Mesodermal cell (in vitro differentiated cells): ENCODE results near the gene LRBA.
"Not testable (repeated sequence)": the region's sequence is repeated elsewhere in the genome, so short reads cannot be mapped to it uniquely, and the experiment has no call there.

Source experiments
- H3K27ac ChIP-seq: 2 replicates; pipeline ENCODE4 v1.7.0; 2013; ENCODE audit warnings: mild to moderate bottlenecking, low read depth, low read length, moderate library complexity; ENCODE audit not compliant: severe bottlenecking
- H3K36me3 ChIP-seq: 2 replicates; pipeline ENCODE4 v1.7.1; 2013; ENCODE audit warnings: mild to moderate bottlenecking, low read length, moderate library complexity; ENCODE audit not compliant: control insufficient read depth, insufficient read depth
- H3K4me1 ChIP-seq: one replicate; pipeline ENCODE4 v1.7.1; 2013; ENCODE audit warnings: mild to moderate bottlenecking, low read length; ENCODE audit not compliant: insufficient read depth, control insufficient read depth, poor library complexity, severe bottlenecking
- H3K4me3 ChIP-seq: 2 replicates; pipeline ENCODE4 v1.7.0; 2013; ENCODE audit warnings: low read length, control low read depth, mild to moderate bottlenecking; ENCODE audit not compliant: insufficient read depth, poor library complexity, severe bottlenecking; ENCODE audit errors: extremely low read depth
- H3K9me3 ChIP-seq: 2 replicates; pipeline ENCODE4 v1.7.1; 2013; ENCODE audit warnings: mild to moderate bottlenecking, low read length, moderate library complexity; ENCODE audit not compliant: control insufficient read depth
- WGBS, 2 experiments: methylation state at CpG; one replicate each; pipeline ENCODE4 v1.1.5; 2013; ENCODE audit warnings: missing lambda C conversion rate in 2 of 2; ENCODE audit not compliant: insufficient coverage in 2 of 2; 5-methylcytosine and 5-hydroxymethylcytosine counted together

LRBA gene

GRCh38 chr4:150402871-150403272 lies 612.2 kb downstream of the LRBA start:
- H3K36me3 ChIP-seq: no peaks in the 10 kb centered on the region
- no peaks in the 10 kb centered on the region for H3K4me1 ChIP-seq
- no peak overlapping the region for H3K27ac ChIP-seq
- H3K4me3 ChIP-seq: no peak overlapping the region
- H3K9me3 ChIP-seq: no peaks in the 10 kb centered on the region
- 80 to 85% methylated on average over 2 to 4 of the region's 5 CpGs for WGBS, 2 experiments

GRCh38 chr4:150401083-150401687 lies 613.9 kb downstream of the LRBA start:
- Histone ChIP-seq H3K27ac (no peak overlapping the region), H3K9me3 (no peaks in the 10 kb centered on the region), H3K4me1 (no peaks in the 10 kb centered on the region), H3K36me3 (no peaks in the 10 kb centered on the region), H3K4me3 (no peak overlapping the region)
- 86 to 100% methylated on average over 4 to 5 of the region's 7 CpGs for WGBS, 2 experiments

DNA sequence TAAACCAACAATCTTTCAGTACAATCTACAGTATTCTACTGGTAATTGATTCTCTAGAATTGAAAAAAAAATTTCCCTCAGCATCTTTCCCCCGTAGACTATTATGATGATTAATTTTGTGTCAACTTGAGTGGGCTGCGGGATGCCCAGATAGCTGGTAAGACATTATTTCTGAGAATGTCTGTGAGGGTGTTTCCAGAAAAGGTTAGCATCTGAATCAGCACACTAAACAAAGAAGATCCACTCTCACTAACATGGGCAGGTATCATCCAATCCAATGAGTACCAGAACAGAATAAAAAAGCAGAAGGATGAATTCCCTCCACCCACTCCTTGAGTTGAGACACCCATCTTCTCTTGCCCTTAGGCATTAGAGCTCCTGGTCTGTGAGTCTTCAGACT lies 619.2 kb downstream of the LRBA start:
- no peak overlapping the region for H3K27ac ChIP-seq
- WGBS, 2 experiments: 100% methylated on average over 1 of the region's 2 CpGs; no CpG with 5 or more reads in 1 of the 2 experiments
- H3K36me3 ChIP-seq: no peaks in the 10 kb centered on the region
- no peaks in the 10 kb centered on the region for H3K9me3 ChIP-seq
- H3K4me3 ChIP-seq: no peak overlapping the region
- H3K4me1 ChIP-seq: no peaks in the 10 kb centered on the region

- Histone ChIP-seq H3K27ac (no peak overlapping the region), H3K9me3 (no peaks in the 10 kb centered on the region), H3K4me3 (no peak overlapping the region), H3K4me1 (no peaks in the 10 kb centered on the region), H3K36me3 (no peaks in the 10 kb centered on the region)
Measured at GRCh38 chr4:150394046-150394445, 621.0 kb downstream of the LRBA start.

- Histone ChIP-seq H3K4me1 (no peaks in the 10 kb centered on the region), H3K36me3 (no peaks in the 10 kb centered on the region), H3K27ac (no peak overlapping the region), H3K4me3 (no peak overlapping the region), H3K9me3 (no peaks in the 10 kb centered on the region)
- 81 to 100% methylated on average over 2 of the region's 2 CpGs for WGBS, 2 experiments
Measured at GRCh38 chr4:150391052-150391451, 624.0 kb downstream of the LRBA start.

GRCh38 chr4:150390531-150390910 lies 624.6 kb downstream of the LRBA start:
- Histone ChIP-seq H3K27ac (no peak overlapping the region), H3K4me3 (no peak overlapping the region), H3K9me3 (no peaks in the 10 kb centered on the region), H3K4me1 (no peaks in the 10 kb centered on the region), H3K36me3 (no peaks in the 10 kb centered on the region)

DNA sequence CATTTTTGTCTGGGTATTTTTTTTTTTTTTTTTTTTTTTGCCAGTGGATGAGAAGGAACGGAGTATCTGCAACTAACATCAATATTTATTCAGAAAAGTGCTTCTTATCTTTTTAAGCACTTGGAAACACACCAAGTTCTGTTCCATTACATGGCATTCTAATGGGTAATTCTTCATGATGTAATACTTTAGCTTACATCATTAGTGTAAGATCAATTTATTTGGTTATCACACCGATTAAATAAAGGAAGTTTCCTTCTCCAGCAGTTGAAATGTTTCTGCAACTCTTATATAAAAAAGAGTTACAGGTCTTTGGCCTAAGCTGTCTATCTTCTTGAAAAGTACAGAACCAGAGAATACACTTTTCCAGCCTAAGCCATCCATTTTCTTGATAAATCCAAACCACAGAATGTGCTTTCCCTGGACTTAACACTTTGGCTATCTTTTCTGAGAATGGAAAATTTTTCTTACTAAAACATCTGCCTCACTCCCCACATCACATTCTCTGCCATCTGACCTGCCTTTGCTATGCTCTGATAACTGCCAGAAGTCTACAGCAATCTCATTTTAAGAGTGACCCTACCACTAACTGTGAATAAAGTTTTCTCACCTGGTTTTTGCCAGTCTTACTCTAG lies 625.1 kb downstream of the LRBA start:
- Histone ChIP-seq H3K36me3 (no peaks in the 10 kb centered on the region), H3K4me1 (no peaks in the 10 kb centered on the region), H3K4me3 (no peak overlapping the region), H3K27ac (no peak overlapping the region), H3K9me3 (no peaks in the 10 kb centered on the region)
- WGBS, 2 experiments: no CpG with 5 or more reads among the region's 2 CpGs

- no peaks in the 10 kb centered on the region for H3K9me3 ChIP-seq
- no peak overlapping the region for H3K4me3 ChIP-seq
- no peaks in the 10 kb centered on the region for H3K4me1 ChIP-seq
- no peaks in the 10 kb centered on the region for H3K36me3 ChIP-seq
- no peak overlapping the region for H3K27ac ChIP-seq
- 94 to 96% methylated on average over 4 of the region's 4 CpGs for WGBS, 2 experiments
Measured at GRCh38 chr4:150387981-150388380, 627.1 kb downstream of the LRBA start.

DNA sequence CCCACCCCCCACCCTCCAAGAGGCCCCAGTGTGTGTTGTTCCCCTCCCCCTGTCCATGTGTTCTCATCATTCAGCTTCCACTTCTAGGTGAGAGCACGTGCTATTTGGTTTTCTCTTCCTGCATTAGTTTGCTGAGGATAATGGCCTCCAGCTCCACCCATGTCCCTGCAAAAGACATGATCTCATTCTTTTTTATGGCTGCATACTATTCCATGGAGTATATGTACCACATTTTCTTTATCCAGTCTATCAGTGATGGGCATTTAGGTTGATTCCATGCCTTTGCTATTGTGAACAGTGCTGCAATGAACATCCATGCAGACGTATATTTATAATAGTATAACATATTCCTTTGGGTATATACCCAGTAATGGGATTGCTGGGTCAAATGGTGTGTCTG lies 628.7 kb downstream of the LRBA start:
- H3K4me1 ChIP-seq, H3K27ac ChIP-seq, H3K9me3 ChIP-seq, H3K36me3 ChIP-seq, H3K4me3 ChIP-seq: not testable (repeated sequence)
- 86 to 100% methylated on average over 1 of the region's 2 CpGs for WGBS, 2 experiments

DNA sequence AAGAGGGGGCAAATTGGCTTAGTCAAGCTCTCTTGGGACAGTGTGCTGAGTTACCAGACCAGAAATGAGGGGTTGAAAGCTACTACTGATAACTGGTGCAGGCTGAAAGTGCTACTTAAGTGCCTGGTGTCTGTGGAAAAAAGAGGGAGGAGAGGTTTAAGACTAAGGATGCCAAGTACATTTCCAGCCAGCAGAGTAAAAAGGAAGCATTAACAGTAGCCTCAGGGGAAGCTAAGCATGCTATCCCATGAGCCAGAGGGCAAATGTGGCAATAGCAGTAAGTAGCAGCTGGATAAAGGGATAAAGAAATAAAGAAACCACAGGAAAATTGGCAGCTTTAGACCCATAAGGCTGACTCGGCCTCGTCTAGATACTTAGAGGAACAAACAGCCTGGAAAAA lies 629.5 kb downstream of the LRBA start:
- Histone ChIP-seq H3K9me3 (no peaks in the 10 kb centered on the region), H3K4me3 (no peak overlapping the region), H3K4me1 (no peaks in the 10 kb centered on the region), H3K36me3 (no peaks in the 10 kb centered on the region), H3K27ac (peak overlapping the region; percentile 2)
- 80 to 83% methylated on average over 1 to 2 of the region's 2 CpGs for WGBS, 2 experiments

DNA sequence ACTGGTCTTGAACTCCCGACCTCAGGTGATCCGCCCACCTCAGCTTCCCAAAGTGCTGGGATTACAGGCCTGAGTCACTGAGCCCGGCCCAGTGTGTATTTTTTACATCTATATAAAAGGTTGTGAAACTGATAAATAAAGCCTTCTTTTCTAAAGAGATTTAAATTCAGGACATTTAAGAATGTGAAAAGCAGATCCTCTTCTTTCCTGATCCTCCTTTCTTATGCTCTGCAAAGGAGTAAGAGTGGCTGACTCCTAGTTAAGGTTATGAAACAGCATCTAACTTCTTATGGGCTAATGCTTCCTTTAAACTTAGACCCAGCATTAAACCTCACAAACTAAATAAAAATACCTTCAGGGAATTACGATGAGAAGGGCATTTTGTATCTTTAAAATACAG lies 630.8 kb downstream of the LRBA start:
- H3K36me3 ChIP-seq: no peaks in the 10 kb centered on the region
- no peak overlapping the region for H3K4me3 ChIP-seq
- 83% methylated on average over 2 of the region's 4 CpGs; no CpG with 5 or more reads in 1 of the 2 experiments for WGBS, 2 experiments
- no peaks in the 10 kb centered on the region for H3K9me3 ChIP-seq
- no peak overlapping the region for H3K27ac ChIP-seq
- H3K4me1 ChIP-seq: no peaks in the 10 kb centered on the region
